ENCODE data around the gene CHSY1.
"Not testable (repeated sequence)": the region's sequence is repeated elsewhere in the genome, so short reads cannot be mapped to it uniquely, and the experiment has no call there.

CHSY1 gene

DNA sequence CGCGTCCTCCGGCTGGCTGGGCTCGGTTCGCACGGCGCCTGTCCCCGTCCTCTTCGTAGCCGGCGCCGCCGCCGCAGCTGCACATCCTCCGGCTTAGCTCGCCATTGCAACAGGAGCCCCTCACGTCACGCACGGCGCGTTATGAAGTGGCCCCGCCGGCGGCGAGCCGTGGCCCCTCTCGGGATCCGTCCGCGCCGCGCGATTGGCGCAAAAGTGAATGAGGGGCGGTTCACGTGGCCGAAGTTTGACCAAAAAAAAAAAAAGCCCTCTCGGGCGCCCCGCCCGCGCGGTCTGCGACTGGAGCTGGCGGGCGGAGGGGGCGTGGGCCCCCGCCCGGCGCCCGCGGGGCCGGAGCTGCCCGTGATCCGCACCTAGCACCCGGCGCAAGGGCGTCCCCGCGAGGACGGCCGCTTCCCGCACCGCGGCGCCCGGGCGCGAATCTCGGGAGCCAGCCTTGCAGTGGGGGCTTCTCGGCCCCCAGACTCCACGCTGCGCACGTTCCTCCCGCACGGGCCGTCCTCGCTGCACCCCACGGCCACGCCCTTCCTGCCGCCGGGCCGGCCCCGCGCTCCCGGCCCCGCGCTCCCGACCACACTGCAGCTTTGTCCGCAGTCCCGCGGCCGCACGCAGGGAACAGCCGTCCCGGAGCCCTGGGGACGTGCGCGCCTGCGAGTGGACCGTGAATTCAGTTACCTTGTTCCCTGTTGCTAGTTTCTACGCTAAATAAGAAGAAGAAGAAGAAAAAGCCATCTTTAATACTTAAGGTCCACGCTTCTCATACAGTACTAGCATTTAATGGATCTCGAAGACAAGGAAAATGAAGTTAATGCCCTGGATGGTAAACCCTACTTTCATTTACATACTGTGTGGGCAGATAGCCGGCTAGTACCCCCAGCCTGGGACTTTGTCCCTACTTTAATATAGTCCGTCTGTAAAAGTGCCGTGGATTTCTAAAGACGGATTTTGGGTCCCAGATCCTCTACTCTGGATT, at the start of gene CHSY1:
TSS of gene CHSY1 (minus strand) at position 219 of the 991 bp plus-strand sequence. CDS start 592 bp downstream, outside the sequence.
- DNase-seq (ENCODE audit: low read depth), result peak; percentile 76

DNA sequence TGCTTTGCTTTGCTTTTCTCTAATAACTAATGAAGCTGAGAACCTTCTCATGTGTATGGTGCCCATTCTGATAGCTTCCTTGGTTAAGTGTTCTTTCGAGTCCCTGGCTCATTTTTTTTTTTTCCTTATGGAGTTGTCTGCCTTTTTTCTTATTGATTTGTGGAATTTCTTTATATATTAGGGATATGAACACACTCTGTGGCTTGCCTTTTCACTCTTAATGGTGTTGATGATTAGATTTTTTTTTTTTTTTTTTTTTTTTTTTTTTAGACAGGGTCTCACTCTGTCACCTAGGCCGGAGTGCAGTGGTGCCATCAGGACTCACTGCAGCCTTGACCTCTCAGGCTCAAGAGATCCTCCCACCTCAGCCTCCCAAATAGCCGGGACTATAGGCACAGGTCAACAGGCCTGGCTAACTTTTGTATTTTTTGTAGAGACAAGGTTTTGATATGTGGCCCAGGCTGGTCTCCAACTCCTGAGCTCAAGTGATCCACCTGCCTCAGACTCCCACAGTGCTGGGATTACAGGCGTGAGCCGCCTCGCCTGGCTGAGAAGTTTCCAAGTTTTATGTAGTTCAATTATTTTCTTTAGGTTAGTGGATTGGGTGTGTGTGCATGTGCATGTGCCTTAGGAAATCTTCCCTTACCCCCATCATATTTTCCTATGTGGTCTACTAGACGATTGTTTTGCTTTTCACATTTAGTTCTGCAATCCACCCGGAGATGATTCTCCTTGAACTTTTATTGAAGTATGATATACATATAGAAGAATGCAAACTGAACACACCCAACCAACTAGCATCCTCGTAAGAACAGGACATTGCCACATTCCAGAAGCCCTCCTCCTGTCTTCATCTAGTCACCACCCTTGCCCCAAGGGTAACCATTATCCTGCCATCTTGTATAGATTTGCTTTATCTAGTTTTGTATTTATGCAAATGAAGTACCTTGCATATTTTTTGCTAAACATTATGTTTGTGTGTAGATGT, 44.9 kb upstream of the CHSY1 start:
- no peak for DNase-seq (ENCODE audit: low read depth)

- no peak for DNase-seq (ENCODE audit: low read depth)
Observed at GRCh38 chr15:101295607-101296161, 43.8 kb upstream of the CHSY1 start.

DNA sequence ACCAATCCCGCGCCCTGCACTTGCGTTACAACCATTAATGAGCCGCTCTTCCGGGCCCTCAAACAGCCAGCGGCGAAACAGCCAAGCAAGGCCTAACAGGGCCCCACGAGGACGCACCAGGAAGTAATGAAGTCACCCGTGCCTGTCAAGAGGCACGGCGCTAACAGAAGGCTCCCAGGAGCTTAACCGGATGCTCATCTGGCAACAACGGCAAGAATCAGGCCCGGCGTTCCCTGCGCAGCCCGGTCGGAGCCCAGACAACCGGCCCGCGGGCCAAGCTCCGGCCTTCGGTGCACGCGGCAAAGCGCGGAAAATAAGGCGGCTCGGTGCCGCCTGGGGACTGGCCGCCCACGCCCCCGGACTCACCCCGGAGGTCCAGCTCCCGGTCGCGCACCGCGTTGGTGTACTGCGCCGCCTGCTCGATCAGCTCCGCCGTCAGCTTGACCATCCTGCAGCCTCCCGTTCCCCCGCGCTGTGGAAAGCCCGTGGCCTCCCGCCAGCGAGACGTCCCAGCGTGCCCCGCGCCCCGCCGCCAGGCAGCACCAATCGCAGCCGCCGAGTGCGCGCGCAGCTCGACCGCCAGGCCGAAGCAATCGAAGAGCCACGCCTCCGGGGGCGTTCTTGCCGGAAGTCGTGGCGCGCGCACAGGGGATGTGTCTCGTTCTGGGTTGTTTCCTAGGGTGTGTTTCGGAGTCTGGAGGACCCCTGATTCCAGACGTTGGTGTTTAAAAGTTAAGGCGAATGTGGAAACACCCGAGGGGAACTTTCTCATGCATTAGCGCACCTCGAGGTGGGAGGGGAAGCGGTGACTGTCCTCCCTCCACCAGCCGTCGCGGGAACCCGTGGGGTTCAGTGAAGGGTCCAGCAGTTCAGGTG, 43.1 kb upstream of the CHSY1 start, which contains the start of gene SNRPA1:
TSS of gene SNRPA1 (minus strand) at position 518 of the 876 bp plus-strand sequence. CDS start at position 448, 70 bp downstream.
- peak; percentile 98 for DNase-seq (ENCODE audit: low read depth)

DNA sequence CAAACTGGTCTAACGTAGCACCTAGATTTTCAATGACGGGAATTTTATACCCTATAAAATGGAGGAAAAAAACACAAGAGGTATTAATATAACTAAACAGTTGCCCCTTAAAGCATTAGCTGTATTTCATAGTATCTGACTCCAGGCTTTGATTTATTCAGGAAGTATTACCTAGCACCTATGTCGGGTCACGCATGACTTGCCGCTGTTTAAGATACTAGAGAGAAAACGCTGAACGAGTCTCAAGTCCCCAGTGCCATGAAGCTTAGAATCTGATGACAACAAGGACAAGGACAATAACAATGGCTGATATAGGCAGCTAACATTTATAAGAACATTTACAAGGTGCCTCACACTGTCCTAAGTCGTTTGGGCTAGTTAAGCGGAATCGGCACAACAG, 41.3 kb upstream of the CHSY1 start:
- DNase-seq (ENCODE audit: low read depth), result no peak

DNA sequence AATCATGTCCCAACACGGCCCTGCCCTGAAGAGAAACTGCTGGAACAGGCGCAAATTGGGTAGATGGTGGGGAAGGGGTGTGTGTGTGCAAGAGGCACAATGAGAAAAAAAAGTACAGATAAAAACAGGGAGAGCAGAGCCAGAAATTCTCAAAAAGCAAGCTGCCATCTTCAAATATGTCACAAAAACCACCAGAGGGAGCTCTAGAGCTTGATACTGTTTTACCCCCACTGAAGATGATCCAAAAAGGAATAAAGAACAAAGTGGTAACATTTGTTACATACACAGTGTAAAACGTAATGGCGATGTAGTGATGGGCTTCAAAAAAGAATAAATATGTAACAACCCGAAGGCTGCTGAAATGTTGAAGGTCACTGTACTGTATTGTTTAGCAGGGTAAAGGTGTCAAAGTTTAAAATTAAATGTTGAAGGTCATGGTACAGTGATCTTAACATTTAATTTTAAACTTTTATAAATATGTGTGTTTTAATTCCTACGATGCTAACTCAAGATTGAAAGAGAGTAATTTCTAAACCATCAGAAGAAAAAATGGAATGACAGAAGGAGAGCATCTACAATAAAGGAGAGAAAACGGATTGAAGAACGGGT, 37.2 kb upstream of the CHSY1 start:
- no peak for DNase-seq (ENCODE audit: low read depth)

DNA sequence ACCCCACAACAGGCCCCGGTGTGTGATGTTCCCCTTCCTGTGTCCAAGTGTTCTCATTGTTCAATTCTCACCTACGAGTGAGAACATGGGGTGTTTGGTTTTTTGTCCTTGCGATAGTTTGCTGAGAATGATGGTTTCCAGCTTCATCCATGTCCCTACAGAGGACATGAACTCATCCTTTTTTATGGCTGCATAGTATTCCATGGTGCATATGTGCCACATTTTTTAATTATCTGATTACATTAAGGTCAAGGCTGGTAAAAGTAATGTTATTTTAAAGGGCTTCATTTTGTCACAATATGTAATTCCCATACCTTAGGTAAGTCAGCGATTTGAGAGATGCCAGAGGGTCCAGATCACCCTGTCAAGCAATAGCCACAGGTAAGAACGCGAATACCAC, 35.5 kb upstream of the CHSY1 start:
- DNase-seq (ENCODE audit: low read depth), result not testable (repeated sequence)

- no peak for DNase-seq (ENCODE audit: low read depth)
Observed at GRCh38 chr15:101286471-101287114, 34.7 kb upstream of the CHSY1 start.

DNA sequence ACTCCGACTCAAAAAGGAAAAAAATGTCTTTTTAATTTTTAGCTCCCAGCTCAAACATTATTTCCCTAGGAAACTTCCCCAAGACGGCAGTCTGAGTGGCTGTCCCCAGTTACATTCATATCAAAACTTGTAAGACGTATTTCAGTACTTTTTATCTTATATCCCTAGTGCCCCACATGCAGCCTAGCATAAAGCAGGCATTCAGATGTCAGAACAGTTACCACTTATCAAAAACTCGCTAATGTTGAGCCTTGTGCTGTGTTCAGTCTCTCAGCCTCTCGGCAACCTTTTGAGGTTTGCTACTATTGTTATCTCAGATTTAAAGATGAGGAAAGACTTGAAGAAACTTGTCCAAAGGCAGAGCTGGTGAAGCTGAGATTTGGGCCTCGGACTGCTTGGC, 32.1 kb upstream of the CHSY1 start:
- DNase-seq (ENCODE audit: low read depth), result no peak

GRCh38 chr15:101280007-101280406, 28.2 kb upstream of the CHSY1 start:
- no peak for DNase-seq (ENCODE audit: low read depth)

DNA sequence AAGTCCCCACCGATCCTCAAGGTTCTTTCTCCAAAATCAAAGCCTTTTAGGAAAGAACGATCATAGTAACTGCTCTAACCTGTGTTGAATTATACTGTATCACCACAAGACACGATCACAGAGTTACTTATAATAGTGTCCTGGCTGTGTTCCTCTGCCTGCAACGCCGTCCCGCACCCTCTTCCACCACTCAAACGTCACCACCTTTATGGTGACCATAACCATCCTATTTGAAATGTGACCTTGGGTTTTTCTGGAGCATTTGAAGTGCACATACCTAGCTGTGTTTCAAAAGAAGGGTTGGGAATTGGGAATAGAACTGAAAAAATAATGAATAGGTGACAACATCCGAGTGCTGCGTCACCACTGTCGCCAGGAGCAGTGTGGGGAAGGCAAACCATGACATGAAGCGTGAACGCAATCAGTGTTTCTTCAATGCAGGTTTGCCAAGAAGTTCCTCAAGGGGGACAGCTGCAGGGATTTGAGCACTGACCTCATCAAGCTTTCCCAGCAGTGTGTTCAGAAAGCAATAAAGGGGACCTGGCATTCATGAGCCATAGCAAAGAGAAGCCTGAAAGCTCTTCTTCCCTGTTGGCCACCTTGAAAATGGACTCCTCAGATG, 26.2 kb upstream of the CHSY1 start:
- DNase-seq (ENCODE audit: low read depth), result no peak

- DNase-seq (ENCODE audit: low read depth), result peak; percentile 89
Observed at GRCh38 chr15:101277038-101277822, 25.4 kb upstream of the CHSY1 start, which contains the start of gene SELENOS. SELENOS (minus strand) TSS chr15:101277485; CDS start chr15:101277417, 68 bp downstream.

GRCh38 chr15:101276501-101277037, 24.7 kb upstream of the CHSY1 start:
- DNase-seq (ENCODE audit: low read depth), result no peak

GRCh38 chr15:101275018-101275417, 23.2 kb upstream of the CHSY1 start:
- DNase-seq (ENCODE audit: low read depth), result no peak

- no peak for DNase-seq (ENCODE audit: low read depth)
Observed at GRCh38 chr15:101273534-101273933, 21.7 kb upstream of the CHSY1 start.

DNA sequence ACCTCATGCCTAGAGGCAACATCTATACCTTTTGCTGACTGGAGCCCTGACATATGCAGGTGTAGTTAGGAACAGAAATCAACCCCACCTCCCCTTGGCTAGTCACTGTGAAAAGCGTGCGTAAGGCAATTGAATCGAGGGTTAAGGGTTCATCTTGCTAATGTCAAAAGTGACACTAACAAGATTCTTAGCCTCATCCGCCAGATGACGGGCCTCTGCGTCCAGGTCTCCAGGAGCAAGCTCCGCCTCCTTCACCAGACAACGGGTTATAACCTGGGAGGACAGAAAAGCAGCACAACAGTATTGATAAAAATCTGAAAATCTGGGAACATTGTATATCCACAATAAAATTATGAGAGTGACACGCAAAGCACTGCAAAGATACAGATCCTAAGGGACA, 20.7 kb upstream of the CHSY1 start:
- no peak for DNase-seq (ENCODE audit: low read depth)

- DNase-seq (ENCODE audit: low read depth), result no peak
Observed at GRCh38 chr15:101269479-101270223, 17.8 kb upstream of the CHSY1 start.

Measured in activated T-cell treated with anti-CD3 and anti-CD28 coated beads for 1 hour (primary cell).